A549 (cell line): ENCODE measurements around the gene FBXL4. TPM values are rescaled to one million over a fixed set of nuclear protein-coding genes. Genes with fewer than 3 reads are reported as not detected.
A peak's percentile ranks its signal among the peaks of the same experiment; 100 is the strongest.

Experiments
- ATAC-seq, 2 experiments: fragments of 200-7000 bp in 1 of 2; fragments of >200 bp in 1 of 2; cut with Nextera tagmentation in 1 of 2; cut with Tn5 transposase in 1 of 2; 3 replicates each; pipeline versions ENCODE4 v1.8.0 to v1.9.1; 2018 to 2020; ENCODE audit warnings: mild to moderate bottlenecking in 1 of 2, moderate library complexity in 1 of 2
- CTCF ChIA-PET: fragments of 300-600 bp; sonication (Branson Sonifier 250); formaldehyde crosslinking; extraction: SDS; loops from one replicate; lab custom pipeline; 2021; ENCODE audit warnings: antibody characterized with exemption, inconsistent platforms; lab: Yijun Ruan, JAX
- POLR2A ChIA-PET: fragments of 350-600 bp; formaldehyde crosslinking; extraction: SDS; loops from one replicate; lab custom pipeline; 2021; ENCODE audit warnings: antibody characterized with exemption, inconsistent platforms; lab: Yijun Ruan, JAX
- DNase-seq, 2 experiments: peaks; one replicate each; pipeline versions ENCODE4 v3.0.0 to v3.0.0-alpha.2; 2011 to 2016; ENCODE audit warnings: low read depth in 1 of 2, low spot score in 1 of 2
- FAIRE-seq: peaks from 2 replicates; lab custom pipeline; 2011; peaks lifted over from hg19 to GRCh38; lab: Jason Lieb, UNC
- H3K27ac ChIP-seq, 2 experiments: fragments of >200 bp; sonication (Bioruptor Twin); formaldehyde crosslinking; 3 replicates each; pipeline ENCODE4 v1.5.1; 2016 to 2017
- H3K4me1 ChIP-seq: fragments of >200 bp; sonication (Bioruptor Twin); formaldehyde crosslinking; 3 replicates; pipeline ENCODE4 v1.6.1; 2016
- H3K4me2 ChIP-seq: fragments of >200 bp; sonication (Bioruptor Twin); formaldehyde crosslinking; 3 replicates; pipeline ENCODE4 v1.6.1; 2016
- H3K4me3 ChIP-seq: fragments of >200 bp; sonication (Bioruptor Twin); formaldehyde crosslinking; 3 replicates; pipeline ENCODE4 v1.5.1; 2016
- H3K9me3 ChIP-seq: fragments of >200 bp; sonication (Bioruptor Twin); formaldehyde crosslinking; 3 replicates; pipeline ENCODE4 v1.6.1; 2016
- BHLHE40 ChIP-seq: IDR thresholded peaks from 2 replicates; pipeline ENCODE4 v1.6.1; 2012; ENCODE audit warnings: low read depth, low read length, inconsistent platforms
- CEBPB ChIP-seq, 2 experiments: fragments of >200 bp in 1 of 2; sonication (Bioruptor Twin) in 1 of 2; formaldehyde crosslinking in 1 of 2; IDR thresholded peaks; 2 replicates each; pipeline ENCODE4 v1.6.1; 2012 to 2016
- CHD2 ChIP-seq: fragments of 150-350 bp; IDR thresholded peaks from 2 replicates; pipeline ENCODE4 v1.6.1; 2014; ENCODE audit warnings: low read length; ENCODE audit not compliant: partially characterized antibody
- EP300 ChIP-seq, 2 experiments: fragments of >200 bp; sonication (Bioruptor Twin); formaldehyde crosslinking; IDR thresholded peaks; 2 replicates in 1 of 2; 3 replicates in 1 of 2; pipeline ENCODE4 v1.6.1; 2016 to 2017
- ESRRA ChIP-seq: fragments of 150-350 bp; IDR thresholded peaks from 2 replicates; pipeline ENCODE4 v1.6.1; 2014; ENCODE audit warnings: mild to moderate bottlenecking, low read length, borderline replicate concordance
- GATA3 ChIP-seq: IDR thresholded peaks from 2 replicates; pipeline ENCODE4 v1.6.1; 2012; ENCODE audit warnings: borderline replicate concordance
- HOXB13 ChIP-seq: fragments of 250-450 bp; sonication (Bioruptor Pico); IDR thresholded peaks from 2 replicates; pipeline ENCODE4 v1.5.0; 2020; ENCODE audit warnings: low read depth, mild to moderate bottlenecking, moderate library complexity
- JUN ChIP-seq, 2 experiments: fragments of >200 bp; sonication (Bioruptor Twin); formaldehyde crosslinking; IDR thresholded peaks; 2 replicates in 1 of 2; 3 replicates in 1 of 2; pipeline ENCODE4 v1.6.1; 2016 to 2017
- JUNB ChIP-seq: fragments of >200 bp; sonication (Bioruptor Twin); formaldehyde crosslinking; IDR thresholded peaks from 2 replicates; pipeline ENCODE4 v1.6.1; 2016
- MAFK ChIP-seq: fragments of 450-650 bp; IDR thresholded peaks from 2 replicates; pipeline ENCODE4 v1.6.1; 2014; ENCODE audit not compliant: partially characterized antibody
- MYC ChIP-seq: IDR thresholded peaks from 2 replicates; pipeline ENCODE4 v1.6.1; 2012; ENCODE audit warnings: mild to moderate bottlenecking, inconsistent platforms, low read length, improper control_type of control experiment, borderline replicate concordance
- NR3C1 ChIP-seq: fragments of >200 bp; sonication (Bioruptor Twin); formaldehyde crosslinking; IDR thresholded peaks from 3 replicates; pipeline ENCODE4 v1.6.1; 2017
- PHF8 ChIP-seq: fragments of 200-600 bp; sonication (generic); IDR thresholded peaks from 2 replicates; pipeline ENCODE4 v1.6.1; 2016; ENCODE audit warnings: low read depth, mild to moderate bottlenecking, antibody characterized with exemption, moderate library complexity, borderline replicate concordance
- POLR2A ChIP-seq: IDR thresholded peaks from 2 replicates; pipeline ENCODE4 v1.6.1; 2012; ENCODE audit warnings: mild to moderate bottlenecking, low read length
- RNF2 ChIP-seq: fragments of 200-600 bp; sonication (generic); IDR thresholded peaks from 2 replicates; pipeline ENCODE4 v1.6.1; 2016; ENCODE audit warnings: low read depth, mild to moderate bottlenecking, antibody characterized with exemption, moderate library complexity, borderline replicate concordance
- SREBF2 ChIP-seq: fragments of 450-650 bp; IDR thresholded peaks from 2 replicates; pipeline ENCODE4 v1.6.1; 2014; ENCODE audit warnings: mild to moderate bottlenecking, moderate library complexity
- ZC3H11A ChIP-seq: fragments of 450-650 bp; IDR thresholded peaks from 2 replicates; pipeline ENCODE4 v1.6.1; 2014; ENCODE audit warnings: antibody characterized with exemption, mild to moderate bottlenecking
- ZFP36 ChIP-seq: fragments of 450-650 bp; IDR thresholded peaks from 2 replicates; pipeline ENCODE4 v1.6.1; 2014; ENCODE audit warnings: borderline replicate concordance; ENCODE audit not compliant: partially characterized antibody
- ZNF302 ChIP-seq: fragments of 250-450 bp; sonication (Bioruptor Pico); IDR thresholded peaks from 2 replicates; pipeline ENCODE4 v1.9.0; 2021; ENCODE audit warnings: inconsistent platforms, mild to moderate bottlenecking, moderate library complexity
- ZSCAN20 ChIP-seq: fragments of 250-450 bp; sonication (Bioruptor Pico); IDR thresholded peaks from 2 replicates; pipeline ENCODE4 v1.8.0; 2022; ENCODE audit warnings: mild to moderate bottlenecking, moderate library complexity
- WGBS: methylation state at CpG from one replicate; pipeline ENCODE4 v1.1.6; 2017; ENCODE audit errors: missing lambda C conversion rate; 5-methylcytosine and 5-hydroxymethylcytosine counted together
- polyA minus RNA-seq: library from RNA; depleted of rRNA, polyadenylated mRNA; stranded (reverse); fragments of >200 nt; gene quantifications from 2 replicates; pipeline ENCODE4 v1.2.3, GENCODE V29; 2011; rRNA and poly(A)+ RNA removed
- polyA plus RNA-seq, 4 experiments: library from polyadenylated mRNA; depleted of rRNA in 3 of 4; stranded (reverse); fragments of >200 nt; fragmentation: RNase III in 1 of 4; extraction: RNeasy Plus Mini Kit Qiagen cat#74134 plus additional on column Dnase treatment in 1 of 4; gene quantifications; 2 replicates in 3 of 4; 3 replicates in 1 of 4; pipeline ENCODE4 v1.2.3, GENCODE V29; 2011 to 2017
- TF ChIP-seq, protein P1 (sequence below): IDR thresholded peaks from 2 replicates; pipeline ENCODE4 v1.6.1; 2012
- TF ChIP-seq, protein P2 (sequence below): fragments of >200 bp; sonication (Bioruptor Twin); formaldehyde crosslinking; IDR thresholded peaks from 2 replicates; pipeline ENCODE4 v1.6.1; 2016
- TF ChIP-seq, protein P3 (sequence below): fragments of >200 bp; sonication (Bioruptor Twin); formaldehyde crosslinking; IDR thresholded peaks from 3 replicates; pipeline ENCODE4 v1.6.1; 2016
- TF ChIP-seq, protein P4 (sequence below): fragments of 250-450 bp; sonication (Bioruptor Pico); IDR thresholded peaks from 2 replicates; pipeline ENCODE4 v1.5.0; 2021; ENCODE audit warnings: mild to moderate bottlenecking, moderate library complexity, borderline replicate concordance
- TF ChIP-seq, protein P5 (sequence below): IDR thresholded peaks from 2 replicates; pipeline ENCODE4 v1.6.1; 2012; ENCODE audit warnings: low read depth, borderline replicate concordance

The FBXL4 gene
- 21.6 and 24.7 TPM in 2 replicates for polyA plus RNA-seq (2011; rRNA removed)
- 3.7 and 4.7 TPM in 2 replicates for polyA plus RNA-seq (2012; cell fraction: cytosol; rRNA removed)
- 2.8 and 3.5 TPM in 2 replicates for polyA plus RNA-seq (2012; cell fraction: nucleus; rRNA removed)
- polyA plus RNA-seq (2017; fragmentation: RNase III; extraction: RNeasy Plus Mini Kit Qiagen cat#74134 plus additional on column Dnase treatment), result 6.5 to 6.6 TPM (median 6.6 TPM) in 3 replicates
- polyA minus RNA-seq, result 15.0 and 16.0 TPM in 2 replicates

DNA sequence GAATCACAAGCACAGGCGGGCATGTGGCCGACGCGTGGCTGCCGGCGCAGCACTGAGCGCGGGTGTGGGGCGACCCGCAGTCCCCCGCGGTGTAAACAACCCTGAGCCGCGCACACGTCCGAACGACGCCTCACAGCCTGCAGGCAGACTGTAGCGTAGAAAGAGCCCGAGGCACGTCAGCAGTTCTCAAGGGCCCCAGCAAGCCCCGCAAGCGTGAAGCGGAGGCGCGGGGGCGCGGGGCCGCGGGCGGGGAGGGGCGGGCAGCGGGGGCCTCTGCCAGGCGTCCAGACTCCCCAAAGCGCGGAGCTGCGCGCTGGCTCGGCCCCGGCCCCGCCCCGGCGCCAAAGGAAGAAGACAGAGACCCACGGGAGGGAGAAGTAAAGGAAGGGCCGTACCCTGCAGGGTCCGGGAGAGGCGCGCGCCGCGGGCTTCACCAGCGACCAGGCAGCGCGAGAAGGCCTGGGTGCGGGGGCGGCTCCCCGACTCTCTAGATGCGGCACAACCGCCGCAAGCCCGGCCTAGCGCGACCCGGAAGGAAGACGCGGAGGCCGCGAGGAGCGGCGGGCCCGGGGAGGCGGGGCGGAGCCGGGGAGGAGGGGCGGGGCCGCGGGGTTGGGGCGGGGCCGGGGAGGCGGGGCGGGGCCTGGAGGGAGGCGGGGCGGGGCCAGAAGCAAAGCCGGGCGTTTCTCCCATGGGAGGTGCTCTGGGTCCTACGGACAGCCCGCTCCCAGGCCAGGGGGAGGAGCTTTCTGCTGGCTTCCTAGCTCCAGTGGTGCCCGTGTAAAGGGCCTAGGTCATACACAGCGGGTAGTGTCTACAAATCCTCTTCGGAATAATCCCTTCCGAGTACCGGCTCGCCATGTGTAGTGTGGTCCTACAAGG, at the start of gene FBXL4:
Gene FBXL4 (minus strand): TSS at position 536 of the 882 bp plus-strand sequence. CDS start 20,958 bp downstream, outside the sequence.
- POLR2A ChIA-PET, result interaction anchor here (0.6 to 1.4 kb wide), 5 partner anchors 12 to 668 kb away, joined by 3 to 7 read pairs (median 3); no protein-coding TSS in a partner anchor
- Histone ChIP-seq H3K4me3 (peak within 1 kb of the TSS; percentile 65), H3K9me3 (0 out of 3 replicates have a peak, but pooled peaks cover under 1% of the 10 kb centered on the region), H3K27ac (peak within 1 kb of the TSS; percentile 96 to 99), H3K4me1 (peaks cover 25% of the 10 kb centered on the region), H3K4me2 (peak within 1 kb of the TSS; percentile 96)
- FAIRE-seq, result no peak
- DNase-seq, result peak; percentile 66 to 87
- CTCF ChIA-PET, result no interaction called here
- ATAC-seq, result peak; percentile 94 to 96
- WGBS, result under 1% methylated on average over 30 of the region's 93 CpGs
- TF ChIP-seq SREBF2 (no peak), JUN (IDR thresholded peaks at IDR 0.05) (peak in 1 of 2 experiments; percentile 70; a peak in 3 of 5 replicates), EP300 (IDR thresholded peaks at IDR 0.05) (no peak), MYC (peak; percentile 70; the same call in 1 of the 2 replicates), POLR2A (peak; percentile 27), PHF8 (peak; percentile 48; the same call in 1 of the 2 replicates)
- TF ChIP-seq, protein P1, sequence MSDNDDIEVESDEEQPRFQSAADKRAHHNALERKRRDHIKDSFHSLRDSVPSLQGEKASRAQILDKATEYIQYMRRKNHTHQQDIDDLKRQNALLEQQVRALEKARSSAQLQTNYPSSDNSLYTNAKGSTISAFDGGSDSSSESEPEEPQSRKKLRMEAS, result peak; percentile 77
- TF ChIP-seq, protein P2, sequence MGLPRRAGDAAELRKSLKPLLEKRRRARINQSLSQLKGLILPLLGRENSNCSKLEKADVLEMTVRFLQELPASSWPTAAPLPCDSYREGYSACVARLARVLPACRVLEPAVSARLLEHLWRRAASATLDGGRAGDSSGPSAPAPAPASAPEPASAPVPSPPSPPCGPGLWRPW, result no peak
- TF ChIP-seq, protein P3, sequence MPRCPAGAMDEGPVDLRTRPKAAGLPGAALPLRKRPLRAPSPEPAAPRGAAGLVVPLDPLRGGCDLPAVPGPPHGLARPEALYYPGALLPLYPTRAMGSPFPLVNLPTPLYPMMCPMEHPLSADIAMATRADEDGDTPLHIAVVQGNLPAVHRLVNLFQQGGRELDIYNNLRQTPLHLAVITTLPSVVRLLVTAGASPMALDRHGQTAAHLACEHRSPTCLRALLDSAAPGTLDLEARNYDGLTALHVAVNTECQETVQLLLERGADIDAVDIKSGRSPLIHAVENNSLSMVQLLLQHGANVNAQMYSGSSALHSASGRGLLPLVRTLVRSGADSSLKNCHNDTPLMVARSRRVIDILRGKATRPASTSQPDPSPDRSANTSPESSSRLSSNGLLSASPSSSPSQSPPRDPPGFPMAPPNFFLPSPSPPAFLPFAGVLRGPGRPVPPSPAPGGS, result 0 out of 3 replicates have a peak, but pooled peaks have one; percentile 45

DNA sequence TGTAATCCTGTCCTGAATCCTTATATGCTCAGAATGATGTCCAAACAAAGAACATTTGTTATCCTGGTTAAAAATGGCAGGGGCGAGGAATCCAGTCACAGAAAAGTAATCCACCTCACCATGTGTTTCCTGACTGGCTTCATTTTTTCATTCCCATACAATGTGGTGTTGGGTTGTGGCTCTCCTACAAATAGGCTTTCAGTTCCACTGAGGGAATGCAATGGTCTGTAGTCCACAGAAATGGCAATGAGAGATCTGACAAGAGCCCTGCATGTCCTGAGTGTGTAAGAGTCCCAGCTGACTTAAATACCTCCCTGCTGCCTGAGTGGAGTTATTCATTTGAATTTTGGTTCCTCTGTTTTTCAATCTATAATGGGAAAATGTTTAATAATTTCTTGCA, 47.4 kb upstream of the FBXL4 start:
- Histone ChIP-seq H3K27ac (no peak overlapping the region), H3K4me3 (no peak overlapping the region), H3K9me3 (no peaks in the 10 kb centered on the region), H3K4me1 (no peaks in the 10 kb centered on the region), H3K4me2 (no peak overlapping the region)
- ChIA-PET POLR2A (no interaction called here), CTCF (no interaction called here)
- no peak for FAIRE-seq
- no peak for DNase-seq
- ATAC-seq, result no peak
- 16% methylated on average over 1 of the region's 1 CpG for WGBS
- TF ChIP-seq HOXB13 (CRISPR knock-in tag) (no peak), ZFP36 (no peak), ZNF302 (no peak), EP300 (IDR thresholded peaks at IDR 0.05) (no peak), MAFK (no peak), GATA3 (no peak), RNF2 (no peak), CEBPB (IDR thresholded peaks at IDR 0.05) (no peak), ZC3H11A (no peak)
- TF ChIP-seq, protein P1, result no peak

DNA sequence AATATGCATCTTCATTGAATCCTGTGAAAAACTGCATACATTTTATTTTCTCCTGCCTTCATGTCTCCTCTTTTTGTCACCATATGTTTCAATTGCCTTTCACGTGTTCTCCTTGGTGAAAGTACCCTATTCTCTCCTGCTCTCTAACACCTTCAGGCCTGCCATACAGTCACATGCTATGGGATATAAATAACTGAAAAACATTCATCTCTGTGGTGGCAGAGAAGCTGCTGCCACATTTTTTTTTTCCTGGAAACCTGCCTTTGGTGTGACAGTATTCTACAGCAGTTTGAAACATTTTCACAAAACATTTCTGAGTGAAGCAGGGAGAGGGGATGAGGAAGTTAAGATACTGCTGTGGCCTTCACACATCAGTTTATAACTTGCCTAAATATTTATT, 44.8 kb upstream of the FBXL4 start:
- DNase-seq (no peak), ATAC-seq (no peak), FAIRE-seq (no peak)
- 0% methylated on average over 1 of the region's 1 CpG for WGBS
- Histone ChIP-seq H3K4me2 (no peak overlapping the region), H3K27ac (no peak overlapping the region), H3K4me1 (no peaks in the 10 kb centered on the region), H3K9me3 (no peaks in the 10 kb centered on the region), H3K4me3 (no peak overlapping the region)
- ChIA-PET POLR2A (no interaction called here), CTCF (no interaction called here)
- TF ChIP-seq BHLHE40, result no peak
- TF ChIP-seq ZSCAN20 (CRISPR knock-in tag), result no peak
- TF ChIP-seq, protein P4, sequence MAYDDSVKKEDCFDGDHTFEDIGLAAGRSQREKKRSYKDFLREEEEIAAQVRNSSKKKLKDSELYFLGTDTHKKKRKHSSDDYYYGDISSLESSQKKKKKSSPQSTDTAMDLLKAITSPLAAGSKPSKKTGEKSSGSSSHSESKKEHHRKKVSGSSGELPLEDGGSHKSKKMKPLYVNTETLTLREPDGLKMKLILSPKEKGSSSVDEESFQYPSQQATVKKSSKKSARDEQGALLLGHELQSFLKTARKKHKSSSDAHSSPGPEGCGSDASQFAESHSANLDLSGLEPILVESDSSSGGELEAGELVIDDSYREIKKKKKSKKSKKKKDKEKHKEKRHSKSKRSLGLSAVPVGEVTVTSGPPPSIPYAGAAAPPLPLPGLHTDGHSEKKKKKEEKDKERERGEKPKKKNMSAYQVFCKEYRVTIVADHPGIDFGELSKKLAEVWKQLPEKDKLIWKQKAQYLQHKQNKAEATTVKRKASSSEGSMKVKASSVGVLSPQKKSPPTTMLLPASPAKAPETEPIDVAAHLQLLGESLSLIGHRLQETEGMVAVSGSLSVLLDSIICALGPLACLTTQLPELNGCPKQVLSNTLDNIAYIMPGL (CRISPR knock-in tag), result no peak
- no peak for TF ChIP-seq ZNF302
- no peak for TF ChIP-seq JUNB
- no peak for TF ChIP-seq CHD2
- TF ChIP-seq ZC3H11A, result no peak
- no peak for TF ChIP-seq ESRRA
- TF ChIP-seq ZFP36, result no peak
- no peak for TF ChIP-seq RNF2
- no peak for TF ChIP-seq MYC
- TF ChIP-seq, protein P5, sequence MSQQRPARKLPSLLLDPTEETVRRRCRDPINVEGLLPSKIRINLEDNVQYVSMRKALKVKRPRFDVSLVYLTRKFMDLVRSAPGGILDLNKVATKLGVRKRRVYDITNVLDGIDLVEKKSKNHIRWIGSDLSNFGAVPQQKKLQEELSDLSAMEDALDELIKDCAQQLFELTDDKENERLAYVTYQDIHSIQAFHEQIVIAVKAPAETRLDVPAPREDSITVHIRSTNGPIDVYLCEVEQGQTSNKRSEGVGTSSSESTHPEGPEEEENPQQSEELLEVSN, result no peak
- TF ChIP-seq NR3C1, result no peak
- TF ChIP-seq, protein P3, result no peak
